Gastrocnemius medialis (tissue), 4 donors: ENCODE data around the gene CMTM2. TPM values are rescaled to one million over a fixed set of nuclear protein-coding genes. Genes with fewer than 3 reads are reported as not detected.

ENCODE experiments used
- ATAC-seq, 2 donors: fragments of 150-250 bp; one replicate each; pipeline ENCODE4 v1.9.1; 2016
- DNase-seq, 2 donors: peaks; one replicate each; pipeline ENCODE4 v3.0.0-alpha.2; 2019
- H3K27ac ChIP-seq, 4 donors: fragments of 200-600 bp; sonication (generic); 1 replicate in 1 of 4; 2 replicates in 3 of 4; pipeline ENCODE4 v1.5.1; 2016 to 2018; ENCODE audit warnings: mild to moderate bottlenecking in 2 of 4, moderate library complexity in 1 of 4
- H3K27me3 ChIP-seq, 3 donors: fragments of 200-600 bp; sonication (generic) in 2 of 3; 1 replicate in 1 of 3; 2 replicates in 2 of 3; pipeline versions ENCODE4 v1.5.1 to v1.6.0; 2016 to 2019; ENCODE audit warnings: mild to moderate bottlenecking in 1 of 3, moderate library complexity in 1 of 3
- H3K36me3 ChIP-seq, 2 donors: fragments of 200-600 bp; sonication (generic) in 1 of 2; one replicate each; pipeline ENCODE4 v1.5.1; 2017 to 2018
- H3K4me1 ChIP-seq, 2 donors: fragments of 200-600 bp; sonication (generic) in 1 of 2; one replicate each; pipeline ENCODE4 v1.5.1; 2016 to 2017; ENCODE audit warnings: mild to moderate bottlenecking in 2 of 2
- H3K4me3 ChIP-seq, 4 donors: fragments of 200-600 bp; sonication (generic) in 3 of 4; 1 replicate in 1 of 4; 2 replicates in 3 of 4; pipeline ENCODE4 v1.5.1; 2016 to 2019; ENCODE audit warnings: mild to moderate bottlenecking in 2 of 4
- H3K9me3 ChIP-seq, 3 donors: fragments of 200-600 bp; sonication (generic) in 2 of 3; 1 replicate in 1 of 3; 2 replicates in 2 of 3; pipeline ENCODE4 v1.5.1; 2016 to 2019
- CTCF ChIP-seq, 5 experiments: fragments of 450-650 bp in 3 of 5; fragments of 200-600 bp in 2 of 5; sonication (generic) in 2 of 5; IDR thresholded peaks in 4 of 5; conservative IDR thresholded peaks in 1 of 5; 1 replicate in 4 of 5; 2 replicates in 1 of 5; pipeline ENCODE4 v1.5.1; 2016 to 2019; ENCODE audit warnings: antibody characterized with exemption in 5 of 5, mild to moderate bottlenecking in 3 of 5, moderate library complexity in 3 of 5
- POLR2A ChIP-seq, 2 donors: fragments of 450-650 bp; IDR thresholded peaks; one replicate each; pipeline ENCODE4 v1.6.1; 2017; ENCODE audit warnings: antibody characterized with exemption in 2 of 2, mild to moderate bottlenecking in 2 of 2, moderate library complexity in 2 of 2
- in situ Hi-C, 4 donors: fragments of 200-750 bp; cut with MboI; loops; one replicate each; pipeline versions ENCODE4 v1.15.0 to v1.8.0; 2017; ENCODE audit warnings: low sequenced_read_pairs in 4 of 4
- intact Hi-C: fragments of 100-400 bp; cut with DNase I; formaldehyde crosslinking; loops from one replicate; pipeline ENCODE4 v1.15.1; 2023; ENCODE audit warnings: low total_unique reads
- total RNA-seq, 4 donors: library from RNA; depleted of rRNA; stranded (reverse); fragments of >200 nt; gene quantifications; one replicate each; pipeline versions ENCODE4 v1.1.0 to v1.2.3, GENCODE V29; 2016

Gene CMTM2
- total RNA-seq, 4 donors from 2014 or later = not detected

- TF ChIP-seq CTCF (IDR thresholded peaks at IDR 0.05 in 4 of 5, conservative IDR thresholded peaks at IDR 0.05 in 1 of 5) (no peak), POLR2A (IDR thresholded peaks at IDR 0.05) (peak; percentile 52 to 65)
- DNase-seq (peak; percentile 73 to 86), ATAC-seq (peak; percentile 83 to 87)
- H3K9me3 ChIP-seq = no peaks in the 10 kb centered on the region
- H3K4me1 ChIP-seq = peaks cover 32 to 33% of the 10 kb centered on the region in 2 donors
- in situ Hi-C loops (loop anchor here in 2 of 4 donors (5.0 to 10.0 kb wide), 2 partner anchors 35 to 78 kb away; no protein-coding TSS in a partner anchor), intact Hi-C loops (loop anchor here (1.0 kb wide), 1 partner anchor 74 kb away; no protein-coding TSS in a partner anchor)
- H3K36me3 ChIP-seq = no peaks in the 10 kb centered on the region
- peak within 1 kb of the TSS; percentile 56 to 78 (median 71) for H3K4me3 ChIP-seq
- H3K27ac ChIP-seq = peak within 1 kb of the TSS; percentile 86 to 96 (median 92)
- H3K27me3 ChIP-seq = no peaks in the 10 kb centered on the region
Observed at GRCh38 chr16:66552286-66553177, 26.7 kb upstream of the CMTM2 start, which contains the start of gene CKLF. CKLF (plus strand) TSS chr16:66552576; CDS start chr16:66552716, 140 bp downstream.

- no peak for TF ChIP-seq POLR2A (IDR thresholded peaks at IDR 0.05)
- no peak for TF ChIP-seq CTCF (IDR thresholded peaks at IDR 0.05 in 4 of 5, conservative IDR thresholded peaks at IDR 0.05 in 1 of 5)
- in situ Hi-C loops (loop anchor here in 2 of 4 donors (5.0 to 10.0 kb wide), 2 partner anchors 36 to 78 kb away; no protein-coding TSS in a partner anchor), intact Hi-C loops (no loop called here)
- Histone ChIP-seq H3K4me1 (peaks cover 27 to 33% of the 10 kb centered on the region in 2 donors), H3K27ac (peak overlapping the region in 1 of 4 donors; percentile 90), H3K36me3 (no peaks in the 10 kb centered on the region), H3K9me3 (no peaks in the 10 kb centered on the region), H3K27me3 (no peaks in the 10 kb centered on the region), H3K4me3 (peak overlapping the region; percentile 56 to 78 (median 71))
- DNase-seq = no peak
- no peak for ATAC-seq
Observed at GRCh38 chr16:66553223-66553622, 26.0 kb upstream of the CMTM2 start.

DNA sequence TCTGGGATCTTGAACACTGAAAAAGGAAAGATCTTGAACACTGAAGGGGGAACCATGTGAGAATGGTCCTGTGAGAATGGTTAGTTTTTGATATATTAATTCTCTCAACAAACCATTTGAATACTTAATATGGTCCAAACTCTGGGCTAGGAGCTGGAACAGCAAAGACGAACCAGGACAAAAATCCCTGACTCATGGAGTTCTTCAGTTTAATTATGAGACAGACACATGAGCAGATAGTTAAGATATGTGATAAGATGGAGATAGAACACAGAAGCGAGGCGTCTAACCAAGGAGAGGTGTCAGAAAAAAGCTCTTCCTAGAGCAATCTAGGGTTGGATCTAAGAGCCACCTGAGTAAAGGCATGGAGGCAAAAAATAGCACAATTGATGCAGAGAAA lies 25.2 kb upstream of the CMTM2 start:
- in situ Hi-C loops = loop anchor here in 2 of 4 donors (5.0 to 10.0 kb wide), 2 partner anchors 37 to 79 kb away; no protein-coding TSS in a partner anchor
- TF ChIP-seq CTCF (IDR thresholded peaks at IDR 0.05 in 4 of 5, conservative IDR thresholded peaks at IDR 0.05 in 1 of 5) (no peak), POLR2A (IDR thresholded peaks at IDR 0.05) (no peak)
- peak overlapping the region in 1 of 4 donors; percentile 74 for H3K4me3 ChIP-seq
- ATAC-seq = no peak
- H3K36me3 ChIP-seq = no peaks in the 10 kb centered on the region
- H3K4me1 ChIP-seq = peaks cover 19 to 26% of the 10 kb centered on the region in 2 donors
- H3K27ac ChIP-seq = no peak overlapping the region
- H3K27me3 ChIP-seq = no peaks in the 10 kb centered on the region
- intact Hi-C loops = no loop called here
- DNase-seq = no peak
- H3K9me3 ChIP-seq = no peaks in the 10 kb centered on the region

DNA sequence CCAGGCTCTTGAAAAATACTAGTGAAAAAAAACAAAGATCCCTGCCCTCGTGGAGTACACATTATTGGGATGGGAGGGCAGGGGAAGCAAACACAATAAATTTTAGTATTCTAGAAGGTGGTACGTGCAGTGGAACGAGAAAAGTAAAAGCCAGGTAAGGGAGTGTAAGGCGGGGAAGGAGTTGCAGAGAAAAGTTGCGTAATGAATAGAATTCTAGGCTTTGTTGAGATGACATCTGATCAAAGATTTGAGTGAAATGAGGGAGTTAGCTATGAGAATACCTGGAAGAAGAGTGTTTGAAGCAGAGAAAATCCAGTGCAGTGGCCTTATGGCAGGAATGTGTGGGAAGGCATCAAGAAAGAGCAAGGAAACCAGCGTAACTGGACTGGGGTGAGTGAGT lies 24.8 kb upstream of the CMTM2 start:
- Histone ChIP-seq H3K9me3 (no peaks in the 10 kb centered on the region), H3K27me3 (no peaks in the 10 kb centered on the region), H3K4me1 (peaks cover 19 to 23% of the 10 kb centered on the region in 2 donors), H3K4me3 (no peak overlapping the region), H3K27ac (no peak overlapping the region), H3K36me3 (no peaks in the 10 kb centered on the region)
- intact Hi-C loops (no loop called here), in situ Hi-C loops (loop anchor here in 2 of 4 donors (5.0 to 10.0 kb wide), 2 partner anchors 37 to 80 kb away; no protein-coding TSS in a partner anchor)
- no peak for DNase-seq
- TF ChIP-seq CTCF (IDR thresholded peaks at IDR 0.05 in 4 of 5, conservative IDR thresholded peaks at IDR 0.05 in 1 of 5) (no peak), POLR2A (IDR thresholded peaks at IDR 0.05) (no peak)
- ATAC-seq = no peak
